Measurements from ENCODE around the gene BAD. TPM values are rescaled to one million over a fixed set of nuclear protein-coding genes. Genes with fewer than 3 reads are reported as not detected.

The BAD gene
- polyA plus RNA-seq, 2 of the 4 experiments (the other 2 are of a cell fraction): 33.7 to 68.4 TPM

- Histone ChIP-seq H3K4me2 (no peak overlapping the region), H3K9me3 (no peaks in the 10 kb centered on the region), H3K27ac (peak overlapping the region in 1 of 2 experiments; percentile 12; a peak in 2 of 6 replicates), H3K4me1 (peaks cover 31% of the 10 kb centered on the region), H3K4me3 (no peak overlapping the region)
- no peak for TF ChIP-seq MYC (IDR thresholded peaks at IDR 0.05; ENCODE audit: borderline replicate concordance, low read length)
- TF ChIP-seq POLR2AphosphoS2 (conservative IDR thresholded peaks at IDR 0.05; ENCODE audit: low read length): no peak
- TF ChIP-seq PHF8 (IDR thresholded peaks at IDR 0.05; ENCODE audit: borderline replicate concordance, low read depth): no peak
- no peak for TF ChIP-seq HDAC2 (IDR thresholded peaks at IDR 0.05)
- no peak for TF ChIP-seq RCOR1 (IDR thresholded peaks at IDR 0.05; ENCODE audit: low read depth, low read length)
- TF ChIP-seq NFE2L2 (conservative IDR thresholded peaks at IDR 0.05; ENCODE audit: low read length): no peak
- no peak for TF ChIP-seq MAZ (IDR thresholded peaks at IDR 0.05; ENCODE audit: borderline replicate concordance, low read depth, low read length)
- no peak for TF ChIP-seq RARB (CRISPR knock-in tag; IDR thresholded peaks at IDR 0.05)
- no peak for TF ChIP-seq CHD2 (IDR thresholded peaks at IDR 0.05; ENCODE audit: low read length, partially characterized antibody)
- no peak for TF ChIP-seq BCL3 (IDR thresholded peaks at IDR 0.05)
- no peak for TF ChIP-seq FOXS1 (CRISPR knock-in tag; IDR thresholded peaks at IDR 0.05)
- no peak for TF ChIP-seq MAX (IDR thresholded peaks at IDR 0.05)
- no peak for TF ChIP-seq HMGXB4 (CRISPR knock-in tag; IDR thresholded peaks at IDR 0.05; ENCODE audit: borderline replicate concordance)
- no peak for TF ChIP-seq CBX2 (IDR thresholded peaks at IDR 0.05; ENCODE audit: borderline replicate concordance, low read depth)
- TF ChIP-seq EP300 (IDR thresholded peaks at IDR 0.05): no peak
- no peak for TF ChIP-seq RNF2 (IDR thresholded peaks at IDR 0.05; ENCODE audit: borderline replicate concordance, low read depth)
- TF ChIP-seq ATOH8 (CRISPR knock-in tag; IDR thresholded peaks at IDR 0.05; ENCODE audit: low read depth): no peak
- TF ChIP-seq EHF (CRISPR knock-in tag; IDR thresholded peaks at IDR 0.05): no peak
- DNase-seq (ENCODE audit: low read depth in 1 of 2, low spot score in 1 of 2): no peak
- ATAC-seq: no peak
- ChIA-PET POLR2A (interaction anchor here (1.6 kb wide), 1 partner anchor 9 kb away, joined by 5 read pairs; no protein-coding TSS in a partner anchor), CTCF (interaction anchor here (0.6 to 20.5 kb wide), 4 partner anchors 11 to 93 kb away, joined by 3 to 448 read pairs (median 7); partner anchors contain the start of genes CATSPERZ, ESRRA and STIP1)
- no peak for FAIRE-seq
- 90% methylated on average over 8 of the region's 8 CpGs for WGBS (ENCODE audit: missing lambda C conversion rate)
Observed at GRCh38 chr11:64278576-64279190, 5.8 kb downstream of the BAD start.

- WGBS (ENCODE audit: missing lambda C conversion rate): 47% methylated on average over 15 of the region's 17 CpGs
- no peak for TF ChIP-seq FOSL2 (IDR thresholded peaks at IDR 0.05)
- TF ChIP-seq FOSL2 (CRISPR knock-in tag; IDR thresholded peaks at IDR 0.05): peak; percentile 83
- TF ChIP-seq ELK1 (IDR thresholded peaks at IDR 0.05; ENCODE audit: low read depth, low read length): no peak
- no peak for TF ChIP-seq E2F6 (IDR thresholded peaks at IDR 0.05; ENCODE audit: borderline replicate concordance, low read depth)
- peak; percentile 61 for TF ChIP-seq MAX (IDR thresholded peaks at IDR 0.05)
- peak in 1 of 2 experiments; percentile 37; a peak in 1 of 5 replicates for TF ChIP-seq JUN (IDR thresholded peaks at IDR 0.05)
- no peak for TF ChIP-seq KDM5A (IDR thresholded peaks at IDR 0.05)
- ChIA-PET POLR2A (interaction anchor here (0.7 to 1.7 kb wide), 8 partner anchors 8 to 55 kb away, joined by 4 to 11 read pairs (median 6); partner anchors contain the start of genes CATSPERZ, FKBP2, PRDX5 and TRMT112), CTCF (interaction anchor here (0.7 to 20.5 kb wide), 17 partner anchors 8 to 80 kb away, joined by 3 to 448 read pairs (median 3); partner anchors contain the start of genes CATSPERZ, ESRRA, PLCB3 and PPP1R14B)
- H3K9me3 ChIP-seq: no peaks in the 10 kb centered on the region
- FAIRE-seq: no peak
- H3K27ac ChIP-seq: peak overlapping the region; percentile 65 to 84
- peak; percentile 88 to 91 for ATAC-seq
- H3K4me1 ChIP-seq: peaks cover 40% of the 10 kb centered on the region
- no peak overlapping the region for H3K4me3 ChIP-seq
- DNase-seq (ENCODE audit: low read depth in 1 of 2, low spot score in 1 of 2): peak; percentile 44 to 81
- peak overlapping the region; percentile 56 for H3K4me2 ChIP-seq
Observed at GRCh38 chr11:64276653-64277431, 7.6 kb downstream of the BAD start.

All from A549 (cell line).